SU-DHL-6 (cell line): ENCODE results near the gene POU4F1.

Source experiments
- H2AFZ ChIP-seq: fragments of 200-600 bp; sonication (generic); 2 replicates; pipeline ENCODE4 v1.6.1; 2014; ENCODE audit warnings: low read depth, mild to moderate bottlenecking, moderate library complexity, mixed read lengths, antibody characterized with exemption, low read length; ENCODE audit not compliant: severe bottlenecking
- H3F3A ChIP-seq: fragments of 200-600 bp; shearing (Covaris generic); 2 replicates; pipeline ENCODE4 v1.6.0; 2016; ENCODE audit warnings: antibody characterized with exemption, mild to moderate bottlenecking; ENCODE audit not compliant: insufficient read depth
- H3K27ac ChIP-seq: fragments of 200-600 bp; sonication (generic); 2 replicates; pipeline ENCODE4 v1.5.1; 2016; ENCODE audit warnings: low read depth, mild to moderate bottlenecking, low read length, moderate library complexity, mixed read lengths
- H3K27me3 ChIP-seq: fragments of 200-600 bp; sonication (generic), shearing (Covaris generic); 2 replicates; pipeline ENCODE4 v1.6.0; 2014; ENCODE audit warnings: mild to moderate bottlenecking, low read length
- H3K36me3 ChIP-seq: fragments of 200-600 bp; sonication (generic); 2 replicates; pipeline ENCODE4 v1.6.1; 2014; ENCODE audit warnings: mild to moderate bottlenecking, low read length, mixed read lengths
- H3K4me2 ChIP-seq: fragments of 300-600, 200-600 bp; shearing (Covaris generic), sonication (generic); 2 replicates; pipeline ENCODE4 v1.6.0; 2014; ENCODE audit warnings: low read length, low read depth, mild to moderate bottlenecking; ENCODE audit not compliant: poor library complexity, severe bottlenecking
- H3K4me3 ChIP-seq: fragments of 200-600 bp; sonication (generic); 2 replicates; pipeline ENCODE4 v1.5.1; 2014; ENCODE audit warnings: antibody characterized with exemption, low read length, mild to moderate bottlenecking, mixed read lengths; ENCODE audit not compliant: insufficient read depth, poor library complexity, severe bottlenecking
- H3K79me2 ChIP-seq: fragments of 200-600 bp; sonication (generic); 2 replicates; pipeline ENCODE4 v1.6.1; 2014; ENCODE audit warnings: mild to moderate bottlenecking, low read length, moderate library complexity; ENCODE audit not compliant: insufficient read depth
- H3K9ac ChIP-seq: fragments of 200-600 bp; sonication (generic); 2 replicates; pipeline ENCODE4 v1.7.0; 2014; ENCODE audit warnings: mild to moderate bottlenecking, low read length
- H3K9me2 ChIP-seq: fragments of 200-600 bp; sonication (generic); replicated peaks from 2 replicates; pipeline ENCODE4 v1.6.1; 2014; ENCODE audit warnings: low read length; ENCODE audit not compliant: insufficient read depth
- H3K9me3 ChIP-seq: fragments of 200-600 bp; sonication (generic); 2 replicates; pipeline ENCODE4 v1.6.1; 2014; ENCODE audit warnings: low read length, mixed read lengths; ENCODE audit not compliant: insufficient read depth
- H4K20me1 ChIP-seq: fragments of 200-600 bp; sonication (generic); 2 replicates; pipeline ENCODE4 v1.6.1; 2014; ENCODE audit warnings: low read depth, mild to moderate bottlenecking, antibody characterized with exemption, low read length, moderate library complexity, mixed read lengths
- CTCF ChIP-seq: fragments of 200-600 bp; sonication (generic); IDR thresholded peaks from one replicate; pipeline ENCODE4 v1.5.1; 2017; ENCODE audit warnings: antibody characterized with exemption, mild to moderate bottlenecking, low read length, moderate library complexity; ENCODE audit not compliant: insufficient read depth, poor library complexity, severe bottlenecking
- EZH2phosphoT487 ChIP-seq: fragments of 200-600 bp; sonication (generic), shearing (Covaris generic); conservative IDR thresholded peaks from 2 replicates; pipeline ENCODE4 v1.6.1; 2018; ENCODE audit warnings: mild to moderate bottlenecking, antibody characterized with exemption, low read length, moderate library complexity, mixed read lengths

The POU4F1 gene

GRCh38 chr13:78598116-78598781, 5.1 kb downstream of the POU4F1 start:
- TF ChIP-seq EZH2phosphoT487 (no peak), CTCF (no peak)
- no peaks in the 10 kb centered on the region for H3K9me3 ChIP-seq
- H3K4me2 ChIP-seq, result no peak overlapping the region
- H3K36me3 ChIP-seq, result no peaks in the 10 kb centered on the region
- H3K9ac ChIP-seq, result no peak overlapping the region
- no peaks in the 10 kb centered on the region for H3K79me2 ChIP-seq
- no peaks in the 10 kb centered on the region for H3K27me3 ChIP-seq
- H3F3A ChIP-seq, result no peaks in the 10 kb centered on the region
- H4K20me1 ChIP-seq, result no peaks in the 10 kb centered on the region
- no peak overlapping the region for H2AFZ ChIP-seq
- H3K4me3 ChIP-seq, result no peak overlapping the region
- no peaks in the 10 kb centered on the region for H3K9me2 ChIP-seq
- no peak overlapping the region for H3K27ac ChIP-seq

GRCh38 chr13:78597602-78597932, 5.8 kb downstream of the POU4F1 start:
- no peaks in the 10 kb centered on the region for H3K27me3 ChIP-seq
- TF ChIP-seq CTCF, result no peak
- TF ChIP-seq EZH2phosphoT487, result no peak

GRCh38 chr13:78596736-78597601, 6.4 kb downstream of the POU4F1 start:
- H3K36me3 ChIP-seq, result no peaks in the 10 kb centered on the region
- H3K79me2 ChIP-seq, result no peaks in the 10 kb centered on the region
- H4K20me1 ChIP-seq, result no peaks in the 10 kb centered on the region
- H2AFZ ChIP-seq, result no peak overlapping the region
- no peaks in the 10 kb centered on the region for H3K9me3 ChIP-seq
- H3K27me3 ChIP-seq, result no peaks in the 10 kb centered on the region
- H3K9me2 ChIP-seq, result no peaks in the 10 kb centered on the region
- H3K4me3 ChIP-seq, result no peak overlapping the region
- H3F3A ChIP-seq, result no peaks in the 10 kb centered on the region
- TF ChIP-seq EZH2phosphoT487, result no peak
- no peak for TF ChIP-seq CTCF
- H3K27ac ChIP-seq, result no peak overlapping the region
- H3K4me2 ChIP-seq, result no peak overlapping the region
- no peak overlapping the region for H3K9ac ChIP-seq

More at GRCh38 chr13:78597602-78597932, 5.8 kb downstream of the POU4F1 start:
- no peaks in the 10 kb centered on the region for H3K9me2 ChIP-seq
- no peak overlapping the region for H3K4me3 ChIP-seq
- H4K20me1 ChIP-seq, result no peaks in the 10 kb centered on the region
- no peak overlapping the region for H3K9ac ChIP-seq
- no peak overlapping the region for H2AFZ ChIP-seq
- no peaks in the 10 kb centered on the region for H3K36me3 ChIP-seq
- no peaks in the 10 kb centered on the region for H3K9me3 ChIP-seq
- no peaks in the 10 kb centered on the region for H3K79me2 ChIP-seq
- no peaks in the 10 kb centered on the region for H3F3A ChIP-seq
- H3K4me2 ChIP-seq, result no peak overlapping the region
- H3K27ac ChIP-seq, result no peak overlapping the region
